Hepatocyte (in vitro differentiated cells): ENCODE results near the gene CUX1.

ENCODE experiments used
- CTCF ChIP-seq: fragments of 200-600 bp; sonication (generic); IDR thresholded peaks from 2 replicates; pipeline ENCODE4 v1.5.1; 2016; ENCODE audit warnings: antibody characterized with exemption, mild to moderate bottlenecking; ENCODE audit not compliant: poor library complexity
- EZH2 ChIP-seq: fragments of 200-600 bp; sonication (generic); IDR thresholded peaks from 2 replicates; pipeline ENCODE4 v1.6.1; 2016; ENCODE audit warnings: antibody characterized with exemption, mild to moderate bottlenecking, borderline replicate concordance
- EZH2phosphoT487 ChIP-seq: fragments of 200-600 bp; sonication (generic); IDR thresholded peaks from one replicate; pipeline ENCODE4 v1.6.1; 2018; ENCODE audit warnings: antibody characterized with exemption, mild to moderate bottlenecking, low read depth, moderate library complexity; ENCODE audit not compliant: unreplicated experiment, severe bottlenecking

GRCh38 chr7:102018876-102019275, 201.4 kb downstream of the CUX1 start:
- TF ChIP-seq CTCF, result no peak
- no peak for TF ChIP-seq EZH2
- TF ChIP-seq EZH2phosphoT487, result no peak
